ENCODE measurements around the gene JAG1.

Gene JAG1

DNA sequence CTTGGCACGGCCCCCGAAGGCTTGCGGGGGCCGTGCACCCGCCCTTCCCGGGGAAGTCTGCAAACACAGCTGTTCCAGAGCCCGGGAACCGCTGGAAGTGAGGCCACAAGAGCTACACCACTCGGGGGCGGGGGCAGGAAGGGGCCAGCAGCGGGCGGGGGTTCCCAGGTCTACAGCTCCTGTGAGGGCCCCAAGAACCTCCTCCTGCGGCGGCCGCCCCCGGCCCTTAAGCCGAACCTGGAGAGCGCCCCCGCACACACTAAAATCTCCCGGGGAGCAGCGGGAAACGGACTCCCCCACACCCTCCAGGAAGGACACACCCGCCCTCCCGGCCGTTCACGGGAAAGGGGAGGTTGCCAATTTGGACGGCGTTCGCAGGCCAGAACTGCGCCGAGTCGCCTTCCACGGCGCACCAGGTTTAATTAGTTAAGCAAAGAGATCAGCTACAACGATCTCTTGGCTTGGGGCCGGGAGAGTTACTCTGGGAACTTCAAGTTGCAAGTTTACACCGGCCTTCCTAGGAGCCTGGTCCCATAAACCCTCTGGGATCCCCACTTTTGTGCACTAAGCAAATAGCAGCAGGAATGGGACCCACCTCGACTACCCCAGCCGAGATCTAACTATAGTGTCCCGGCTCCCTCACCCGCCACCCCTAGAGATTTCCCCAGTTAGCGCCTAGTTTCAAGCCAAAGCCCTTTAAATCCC is 1.7 kb downstream of the JAG1 start (continued):
- TF ChIP-seq, protein P1, sequence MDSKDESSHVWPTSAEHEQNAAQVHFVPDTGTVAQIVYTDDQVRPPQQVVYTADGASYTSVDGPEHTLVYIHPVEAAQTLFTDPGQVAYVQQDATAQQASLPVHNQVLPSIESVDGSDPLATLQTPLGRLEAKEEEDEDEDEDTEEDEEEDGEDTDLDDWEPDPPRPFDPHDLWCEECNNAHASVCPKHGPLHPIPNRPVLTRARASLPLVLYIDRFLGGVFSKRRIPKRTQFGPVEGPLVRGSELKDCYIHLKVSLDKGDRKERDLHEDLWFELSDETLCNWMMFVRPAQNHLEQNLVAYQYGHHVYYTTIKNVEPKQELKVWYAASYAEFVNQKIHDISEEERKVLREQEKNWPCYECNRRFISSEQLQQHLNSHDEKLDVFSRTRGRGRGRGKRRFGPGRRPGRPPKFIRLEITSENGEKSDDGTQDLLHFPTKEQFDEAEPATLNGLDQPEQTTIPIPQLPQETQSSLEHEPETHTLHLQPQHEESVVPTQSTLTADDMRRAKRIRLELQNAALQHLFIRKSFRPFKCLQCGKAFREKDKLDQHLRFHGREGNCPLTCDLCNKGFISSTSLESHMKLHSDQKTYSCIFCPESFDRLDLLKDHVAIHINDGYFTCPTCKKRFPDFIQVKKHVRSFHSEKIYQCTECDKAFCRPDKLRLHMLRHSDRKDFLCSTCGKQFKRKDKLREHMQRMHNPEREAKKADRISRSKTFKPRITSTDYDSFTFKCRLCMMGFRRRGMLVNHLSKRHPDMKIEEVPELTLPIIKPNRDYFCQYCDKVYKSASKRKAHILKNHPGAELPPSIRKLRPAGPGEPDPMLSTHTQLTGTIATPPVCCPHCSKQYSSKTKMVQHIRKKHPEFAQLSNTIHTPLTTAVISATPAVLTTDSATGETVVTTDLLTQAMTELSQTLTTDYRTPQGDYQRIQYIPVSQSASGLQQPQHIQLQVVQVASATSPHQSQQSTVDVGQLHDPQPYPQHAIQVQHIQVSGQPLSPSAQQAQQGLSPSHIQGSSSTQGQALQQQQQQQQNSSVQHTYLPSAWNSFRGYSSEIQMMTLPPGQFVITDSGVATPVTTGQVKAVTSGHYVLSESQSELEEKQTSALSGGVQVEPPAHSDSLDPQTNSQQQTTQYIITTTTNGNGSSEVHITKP (tag by site-specific recombination; IDR thresholded peaks at IDR 0.05) = peak; percentile 71
- no peak for TF ChIP-seq GFI1B (tag by site-specific recombination; IDR thresholded peaks at IDR 0.05)
- peak; percentile 79 for TF ChIP-seq ZFHX2 (tag by site-specific recombination; conservative IDR thresholded peaks at IDR 0.05)
- TF ChIP-seq ZNF140 (tag by site-specific recombination; IDR thresholded peaks at IDR 0.05) = no peak
- TF ChIP-seq KLF1 (tag by site-specific recombination; IDR thresholded peaks at IDR 0.05) = 0 out of 2 replicates have a peak, but pooled peaks have one; percentile 17
- TF ChIP-seq GLIS1 (tag by site-specific recombination; IDR thresholded peaks at IDR 0.05) = peak; percentile 18; the same call in 1 of the 2 replicates
- peak; percentile 11; the same call in 1 of the 2 replicates for TF ChIP-seq ZBTB8A (tag by site-specific recombination; IDR thresholded peaks at IDR 0.05)
- no peak for TF ChIP-seq ZNF350 (tag by site-specific recombination; IDR thresholded peaks at IDR 0.05)
- no peak for TF ChIP-seq HOXC10 (CRISPR knock-in tag; IDR thresholded peaks at IDR 0.05)
- peak; percentile 58 for TF ChIP-seq SP2 (tag by site-specific recombination; IDR thresholded peaks at IDR 0.05)
- 0 out of 2 replicates have a peak, but pooled peaks have one; percentile 2 for TF ChIP-seq ZNF335 (tag by site-specific recombination; conservative IDR thresholded peaks at IDR 0.05)

DNA sequence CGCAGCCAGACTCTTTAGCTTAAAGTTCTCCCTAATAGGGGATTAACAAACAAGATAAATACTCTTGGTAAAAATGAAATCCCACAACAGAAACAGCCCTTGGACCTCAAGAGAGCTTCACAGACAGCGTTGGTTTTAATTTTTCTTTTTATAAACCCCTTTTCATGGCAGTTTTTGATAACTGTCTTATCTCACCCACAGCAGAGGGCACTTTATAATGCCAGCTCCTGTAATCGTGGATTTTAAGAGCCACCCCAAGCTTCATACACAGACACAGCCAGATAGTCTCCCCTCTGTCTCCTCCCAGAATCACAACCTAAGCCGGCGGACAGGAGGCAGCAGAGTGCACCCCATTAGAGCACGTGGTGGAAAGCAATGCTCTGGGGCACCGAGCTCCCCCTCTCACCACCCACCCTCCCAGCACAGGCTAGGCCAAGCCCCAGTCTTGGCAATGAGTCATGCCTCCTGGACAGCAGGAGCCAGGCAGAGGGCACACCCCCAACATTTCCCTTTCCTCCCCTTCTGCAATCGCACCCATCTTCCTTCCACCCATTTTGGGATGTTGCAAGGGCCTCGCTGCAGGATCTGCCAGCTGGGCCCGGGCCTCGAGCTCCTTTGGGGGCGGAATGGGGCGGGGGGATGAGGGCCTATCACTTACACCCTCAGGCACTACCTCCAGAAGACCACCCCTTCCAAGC is 2.4 kb downstream of the JAG1 start:
- peak overlapping the region; percentile 99 for H3K27ac ChIP-seq (ENCODE audit: extremely low read depth, low read depth, low read length)
- peaks cover 25% of the 10 kb centered on the region for H3K4me1 ChIP-seq (ENCODE audit: control insufficient read depth, insufficient read depth, low read length)
- CTCF ChIA-PET = interaction anchor here (0.6 to 2.1 kb wide), 12 partner anchors 9 to 873 kb away, joined by 3 to 8 read pairs (median 3); no protein-coding TSS in a partner anchor
- no peak for TF ChIP-seq ZNF175 (tag by site-specific recombination; IDR thresholded peaks at IDR 0.05)
- TF ChIP-seq ZNF121 (tag by site-specific recombination; IDR thresholded peaks at IDR 0.05) = no peak
- TF ChIP-seq ZNF473 (tag by site-specific recombination; IDR thresholded peaks at IDR 0.05) = no peak
- TF ChIP-seq ZNF16 (tag by site-specific recombination; IDR thresholded peaks at IDR 0.05; ENCODE audit: low read depth) = no peak
- 0 out of 2 replicates have a peak, but pooled peaks have one; percentile 16 for TF ChIP-seq ZEB2 (tag by site-specific recombination; IDR thresholded peaks at IDR 0.05)
- TF ChIP-seq SP2 (tag by site-specific recombination; IDR thresholded peaks at IDR 0.05) = peak; percentile 71
- TF ChIP-seq, protein P2, sequence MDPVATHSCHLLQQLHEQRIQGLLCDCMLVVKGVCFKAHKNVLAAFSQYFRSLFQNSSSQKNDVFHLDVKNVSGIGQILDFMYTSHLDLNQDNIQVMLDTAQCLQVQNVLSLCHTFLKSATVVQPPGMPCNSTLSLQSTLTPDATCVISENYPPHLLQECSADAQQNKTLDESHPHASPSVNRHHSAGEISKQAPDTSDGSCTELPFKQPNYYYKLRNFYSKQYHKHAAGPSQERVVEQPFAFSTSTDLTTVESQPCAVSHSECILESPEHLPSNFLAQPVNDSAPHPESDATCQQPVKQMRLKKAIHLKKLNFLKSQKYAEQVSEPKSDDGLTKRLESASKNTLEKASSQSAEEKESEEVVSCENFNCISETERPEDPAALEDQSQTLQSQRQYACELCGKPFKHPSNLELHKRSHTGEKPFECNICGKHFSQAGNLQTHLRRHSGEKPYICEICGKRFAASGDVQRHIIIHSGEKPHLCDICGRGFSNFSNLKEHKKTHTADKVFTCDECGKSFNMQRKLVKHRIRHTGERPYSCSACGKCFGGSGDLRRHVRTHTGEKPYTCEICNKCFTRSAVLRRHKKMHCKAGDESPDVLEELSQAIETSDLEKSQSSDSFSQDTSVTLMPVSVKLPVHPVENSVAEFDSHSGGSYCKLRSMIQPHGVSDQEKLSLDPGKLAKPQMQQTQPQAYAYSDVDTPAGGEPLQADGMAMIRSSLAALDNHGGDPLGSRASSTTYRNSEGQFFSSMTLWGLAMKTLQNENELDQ (tag by site-specific recombination; IDR thresholded peaks at IDR 0.05; ENCODE audit: low read depth) = no peak
- TF ChIP-seq ZNF76 (tag by site-specific recombination; IDR thresholded peaks at IDR 0.05; ENCODE audit: borderline replicate concordance, low read depth) = 0 out of 2 replicates have a peak, but pooled peaks have one; percentile 23
- TF ChIP-seq ZNF391 (tag by site-specific recombination; IDR thresholded peaks at IDR 0.05; ENCODE audit: borderline replicate concordance, low read depth) = no peak
- TF ChIP-seq, protein P3, sequence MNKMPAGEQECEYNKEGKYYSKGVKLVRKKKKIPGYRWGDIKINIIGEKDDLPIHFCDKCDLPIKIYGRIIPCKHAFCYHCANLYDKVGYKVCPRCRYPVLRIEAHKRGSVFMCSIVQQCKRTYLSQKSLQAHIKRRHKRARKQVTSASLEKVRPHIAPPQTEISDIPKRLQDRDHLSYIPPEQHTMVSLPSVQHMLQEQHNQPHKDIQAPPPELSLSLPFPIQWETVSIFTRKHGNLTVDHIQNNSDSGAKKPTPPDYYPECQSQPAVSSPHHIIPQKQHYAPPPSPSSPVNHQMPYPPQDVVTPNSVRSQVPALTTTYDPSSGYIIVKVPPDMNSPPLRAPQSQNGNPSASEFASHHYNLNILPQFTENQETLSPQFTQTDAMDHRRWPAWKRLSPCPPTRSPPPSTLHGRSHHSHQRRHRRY (tag by site-specific recombination; IDR thresholded peaks at IDR 0.05) = no peak
- TF ChIP-seq ZNF2 (tag by site-specific recombination; IDR thresholded peaks at IDR 0.05) = no peak
- TF ChIP-seq ZNF777 (tag by site-specific recombination; IDR thresholded peaks at IDR 0.05; ENCODE audit: borderline replicate concordance) = no peak
- TF ChIP-seq KLF1 (tag by site-specific recombination; IDR thresholded peaks at IDR 0.05) = peak; percentile 42; the same call in 1 of the 2 replicates
- peak; percentile 55 for TF ChIP-seq ZIC2 (tag by site-specific recombination; IDR thresholded peaks at IDR 0.05)
- TF ChIP-seq ZNF558 (tag by site-specific recombination; IDR thresholded peaks at IDR 0.05) = no peak
- no peak for TF ChIP-seq ZBTB21 (tag by site-specific recombination; IDR thresholded peaks at IDR 0.05)
- TF ChIP-seq SETDB1 (IDR thresholded peaks at IDR 0.05; ENCODE audit: insufficient read length, low read length) = no peak

More for the DNA sequence above, 2.4 kb downstream of the JAG1 start:
- Histone ChIP-seq H3K4me3 (ENCODE audit: low read depth, low read length) (peak overlapping the region; percentile 82), H3K36me3 (ENCODE audit: control insufficient read depth in 2 of 2, insufficient read depth in 1 of 2, low read length in 2 of 2) (peaks cover 0 to 32% of the 10 kb centered on the region in 2 experiments; a peak in 2 of 3 replicates), H3K9me3 (ENCODE audit: control insufficient read depth, insufficient read depth, low read depth, low read length) (no peaks in the 10 kb centered on the region)
- POLR2A ChIA-PET = interaction anchor here (0.6 to 1.7 kb wide), 10 partner anchors 10 to 663 kb away, joined by 3 to 6 read pairs (median 3); partner anchors contain the start of gene MKKS

Measured in HEK293 (cell line).